HEK293 (cell line): Measurements from ENCODE around the gene ABTB2.
A peak's percentile ranks its signal among the peaks of the same experiment; 100 is the strongest.

Experiments
- CTCF ChIA-PET: fragments of 350-600 bp; formaldehyde crosslinking; extraction: SDS; loops from one replicate; lab custom pipeline; 2021; ENCODE audit warnings: antibody characterized with exemption; lab: Yijun Ruan, JAX
- POLR2A ChIA-PET: fragments of 300-600 bp; formaldehyde crosslinking; extraction: SDS; loops from one replicate; lab custom pipeline; 2020; ENCODE audit warnings: antibody characterized with exemption, inconsistent platforms; lab: Yijun Ruan, JAX
- H3K27ac ChIP-seq: fragments of 200-500 bp; sonication (Bioruptor generic); 2 replicates; pipeline ENCODE4 v1.5.1; 2014; ENCODE audit warnings: low read depth, low read length, control low read depth, inconsistent platforms; ENCODE audit errors: extremely low read depth
- H3K36me3 ChIP-seq, 2 experiments: fragments of 200-500 bp in 1 of 2; sonication (Bioruptor generic) in 1 of 2; 1 replicate in 1 of 2; 2 replicates in 1 of 2; pipeline ENCODE4 v1.5.1; 2014 to 2017; ENCODE audit warnings: inconsistent platforms in 2 of 2, low read length in 2 of 2; ENCODE audit not compliant: control insufficient read depth in 2 of 2, insufficient read depth in 1 of 2
- H3K4me1 ChIP-seq: fragments of 200-500 bp; sonication (Bioruptor generic); 2 replicates; pipeline ENCODE4 v1.5.1; 2014; ENCODE audit warnings: mild to moderate bottlenecking, low read length, inconsistent platforms; ENCODE audit not compliant: control insufficient read depth, insufficient read depth
- H3K4me3 ChIP-seq: 2 replicates; pipeline ENCODE4 v1.5.1; 2011; ENCODE audit warnings: low read depth, mild to moderate bottlenecking, control low read depth, low read length, moderate library complexity
- H3K9me3 ChIP-seq: fragments of 200-500 bp; sonication (Bioruptor generic); 2 replicates; pipeline ENCODE4 v1.5.1; 2014; ENCODE audit warnings: low read depth, low read length, inconsistent platforms; ENCODE audit not compliant: control insufficient read depth, insufficient read depth
- BCL11A ChIP-seq: fragments of 450-650 bp; formaldehyde crosslinking; IDR thresholded peaks from 2 replicates; pipeline ENCODE4 v1.5.1; 2016; ENCODE audit warnings: low read depth, missing biosample characterization, missing genetic modification characterization
- BCL11B ChIP-seq: fragments of 450-650 bp; formaldehyde crosslinking; IDR thresholded peaks from 2 replicates; pipeline ENCODE4 v1.5.1; 2016; ENCODE audit warnings: low read depth, missing biosample characterization, missing genetic modification characterization
- ZBTB17 ChIP-seq: fragments of 450-650 bp; formaldehyde crosslinking; IDR thresholded peaks from 2 replicates; pipeline ENCODE4 v1.5.1; 2016; ENCODE audit warnings: missing biosample characterization, missing genetic modification characterization
- ZBTB8A ChIP-seq: fragments of 450-650 bp; formaldehyde crosslinking; IDR thresholded peaks from 2 replicates; pipeline ENCODE4 v1.5.1; 2016; ENCODE audit warnings: missing biosample characterization, missing genetic modification characterization
- ZIC2 ChIP-seq: fragments of 450-650 bp; formaldehyde crosslinking; IDR thresholded peaks from 2 replicates; pipeline ENCODE4 v1.5.1; 2016; ENCODE audit warnings: missing biosample characterization, missing genetic modification characterization
- ZNF23 ChIP-seq: fragments of 450-650 bp; formaldehyde crosslinking; IDR thresholded peaks from 2 replicates; pipeline ENCODE4 v1.5.1; 2016; ENCODE audit warnings: missing biosample characterization, missing genetic modification characterization, borderline replicate concordance
- ZNF391 ChIP-seq: fragments of 450-650 bp; formaldehyde crosslinking; IDR thresholded peaks from 2 replicates; pipeline ENCODE4 v1.5.1; 2016; ENCODE audit warnings: low read depth, missing biosample characterization, missing genetic modification characterization, borderline replicate concordance
- ZNF600 ChIP-seq: fragments of 450-650 bp; formaldehyde crosslinking; IDR thresholded peaks from 2 replicates; pipeline ENCODE4 v1.5.1; 2016; ENCODE audit warnings: missing biosample characterization, missing genetic modification characterization
- ZNF621 ChIP-seq: fragments of 450-650 bp; formaldehyde crosslinking; IDR thresholded peaks from 2 replicates; pipeline ENCODE4 v1.5.1; 2017; ENCODE audit warnings: missing biosample characterization, missing genetic modification characterization
- ZNF624 ChIP-seq: fragments of 450-650 bp; formaldehyde crosslinking; IDR thresholded peaks from 2 replicates; pipeline ENCODE4 v1.5.1; 2017; ENCODE audit warnings: missing biosample characterization, missing genetic modification characterization
- ZNF629 ChIP-seq: fragments of 450-650 bp; formaldehyde crosslinking; IDR thresholded peaks from 2 replicates; pipeline ENCODE4 v1.5.1; 2017; ENCODE audit warnings: missing biosample characterization, missing genetic modification characterization
- ZNF776 ChIP-seq: fragments of 450-650 bp; formaldehyde crosslinking; IDR thresholded peaks from 2 replicates; pipeline ENCODE4 v1.5.0; 2017; ENCODE audit warnings: missing biosample characterization, missing genetic modification characterization, borderline replicate concordance
- ZSCAN18 ChIP-seq: fragments of 450-650 bp; formaldehyde crosslinking; IDR thresholded peaks from 2 replicates; pipeline ENCODE4 v1.5.1; 2016; ENCODE audit warnings: missing biosample characterization, missing genetic modification characterization
- TF ChIP-seq, protein P1 (sequence below): fragments of 450-650 bp; formaldehyde crosslinking; IDR thresholded peaks from 2 replicates; pipeline ENCODE4 v1.5.1; 2017; ENCODE audit warnings: missing biosample characterization, missing genetic modification characterization
- TF ChIP-seq, protein P2 (sequence below): fragments of 450-650 bp; formaldehyde crosslinking; IDR thresholded peaks from 2 replicates; pipeline ENCODE4 v1.5.1; 2016; ENCODE audit warnings: missing biosample characterization, missing genetic modification characterization
- TF ChIP-seq, protein P3 (sequence below): sonication (generic); formaldehyde crosslinking; IDR thresholded peaks from 2 replicates; pipeline ENCODE4 v1.8.1; 2022; ENCODE audit warnings: mild to moderate bottlenecking, moderate library complexity, missing genetic modification reagents
- TF ChIP-seq, protein P4 (sequence below): fragments of 450-650 bp; IDR thresholded peaks from 2 replicates; pipeline ENCODE4 v1.5.1; 2018; ENCODE audit warnings: missing biosample characterization, mild to moderate bottlenecking, missing genetic modification characterization
- TF ChIP-seq, protein P5 (sequence below): IDR thresholded peaks from 2 replicates; pipeline ENCODE4 v1.6.1; 2011; ENCODE audit warnings: mild to moderate bottlenecking, low read depth, low read length, borderline replicate concordance
- TF ChIP-seq, protein P6 (sequence below): fragments of 450-650 bp; formaldehyde crosslinking; IDR thresholded peaks from 2 replicates; pipeline ENCODE4 v1.5.1; 2016; ENCODE audit warnings: missing biosample characterization, missing genetic modification characterization

The ABTB2 gene

GRCh38 chr11:34216706-34217105, 141.1 kb downstream of the ABTB2 start (continued):
- TF ChIP-seq ZSCAN18 (tag by site-specific recombination) (no peak), ZNF600 (tag by site-specific recombination) (no peak), ZBTB8A (tag by site-specific recombination) (no peak), ZNF776 (no peak), ZNF624 (no peak)
- TF ChIP-seq, protein P1, sequence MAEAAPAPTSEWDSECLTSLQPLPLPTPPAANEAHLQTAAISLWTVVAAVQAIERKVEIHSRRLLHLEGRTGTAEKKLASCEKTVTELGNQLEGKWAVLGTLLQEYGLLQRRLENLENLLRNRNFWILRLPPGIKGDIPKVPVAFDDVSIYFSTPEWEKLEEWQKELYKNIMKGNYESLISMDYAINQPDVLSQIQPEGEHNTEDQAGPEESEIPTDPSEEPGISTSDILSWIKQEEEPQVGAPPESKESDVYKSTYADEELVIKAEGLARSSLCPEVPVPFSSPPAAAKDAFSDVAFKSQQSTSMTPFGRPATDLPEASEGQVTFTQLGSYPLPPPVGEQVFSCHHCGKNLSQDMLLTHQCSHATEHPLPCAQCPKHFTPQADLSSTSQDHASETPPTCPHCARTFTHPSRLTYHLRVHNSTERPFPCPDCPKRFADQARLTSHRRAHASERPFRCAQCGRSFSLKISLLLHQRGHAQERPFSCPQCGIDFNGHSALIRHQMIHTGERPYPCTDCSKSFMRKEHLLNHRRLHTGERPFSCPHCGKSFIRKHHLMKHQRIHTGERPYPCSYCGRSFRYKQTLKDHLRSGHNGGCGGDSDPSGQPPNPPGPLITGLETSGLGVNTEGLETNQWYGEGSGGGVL (tag by site-specific recombination), result no peak
- TF ChIP-seq, protein P2, sequence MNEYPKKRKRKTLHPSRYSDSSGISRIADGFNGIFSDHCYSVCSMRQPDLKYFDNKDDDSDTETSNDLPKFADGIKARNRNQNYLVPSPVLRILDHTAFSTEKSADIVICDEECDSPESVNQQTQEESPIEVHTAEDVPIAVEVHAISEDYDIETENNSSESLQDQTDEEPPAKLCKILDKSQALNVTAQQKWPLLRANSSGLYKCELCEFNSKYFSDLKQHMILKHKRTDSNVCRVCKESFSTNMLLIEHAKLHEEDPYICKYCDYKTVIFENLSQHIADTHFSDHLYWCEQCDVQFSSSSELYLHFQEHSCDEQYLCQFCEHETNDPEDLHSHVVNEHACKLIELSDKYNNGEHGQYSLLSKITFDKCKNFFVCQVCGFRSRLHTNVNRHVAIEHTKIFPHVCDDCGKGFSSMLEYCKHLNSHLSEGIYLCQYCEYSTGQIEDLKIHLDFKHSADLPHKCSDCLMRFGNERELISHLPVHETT (tag by site-specific recombination), result no peak

GRCh38 chr11:34215806-34216453, 141.9 kb downstream of the ABTB2 start:
- TF ChIP-seq BCL11A (no peak), ZNF23 (tag by site-specific recombination) (no peak), ZNF391 (tag by site-specific recombination) (no peak), BCL11B (tag by site-specific recombination) (no peak), ZBTB17 (tag by site-specific recombination) (no peak), ZIC2 (no peak)
- TF ChIP-seq, protein P3, sequence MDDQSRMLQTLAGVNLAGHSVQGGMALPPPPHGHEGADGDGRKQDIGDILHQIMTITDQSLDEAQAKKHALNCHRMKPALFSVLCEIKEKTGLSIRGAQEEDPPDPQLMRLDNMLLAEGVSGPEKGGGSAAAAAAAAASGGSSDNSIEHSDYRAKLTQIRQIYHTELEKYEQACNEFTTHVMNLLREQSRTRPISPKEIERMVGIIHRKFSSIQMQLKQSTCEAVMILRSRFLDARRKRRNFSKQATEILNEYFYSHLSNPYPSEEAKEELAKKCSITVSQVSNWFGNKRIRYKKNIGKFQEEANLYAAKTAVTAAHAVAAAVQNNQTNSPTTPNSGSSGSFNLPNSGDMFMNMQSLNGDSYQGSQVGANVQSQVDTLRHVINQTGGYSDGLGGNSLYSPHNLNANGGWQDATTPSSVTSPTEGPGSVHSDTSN (CRISPR knock-in tag), result no peak
- no peaks in the 10 kb centered on the region for H3K36me3 ChIP-seq
- H3K4me3 ChIP-seq, result no peak overlapping the region
- CTCF ChIA-PET, result interaction anchor here (1.2 kb wide), 1 partner anchor 10 kb away, joined by 5 read pairs; no protein-coding TSS in a partner anchor
- H3K4me1 ChIP-seq, result peaks cover 4% of the 10 kb centered on the region; the same call in 1 of the 2 replicates
- H3K27ac ChIP-seq, result no peak overlapping the region
- no peaks in the 10 kb centered on the region for H3K9me3 ChIP-seq
- POLR2A ChIA-PET, result no interaction called here

DNA sequence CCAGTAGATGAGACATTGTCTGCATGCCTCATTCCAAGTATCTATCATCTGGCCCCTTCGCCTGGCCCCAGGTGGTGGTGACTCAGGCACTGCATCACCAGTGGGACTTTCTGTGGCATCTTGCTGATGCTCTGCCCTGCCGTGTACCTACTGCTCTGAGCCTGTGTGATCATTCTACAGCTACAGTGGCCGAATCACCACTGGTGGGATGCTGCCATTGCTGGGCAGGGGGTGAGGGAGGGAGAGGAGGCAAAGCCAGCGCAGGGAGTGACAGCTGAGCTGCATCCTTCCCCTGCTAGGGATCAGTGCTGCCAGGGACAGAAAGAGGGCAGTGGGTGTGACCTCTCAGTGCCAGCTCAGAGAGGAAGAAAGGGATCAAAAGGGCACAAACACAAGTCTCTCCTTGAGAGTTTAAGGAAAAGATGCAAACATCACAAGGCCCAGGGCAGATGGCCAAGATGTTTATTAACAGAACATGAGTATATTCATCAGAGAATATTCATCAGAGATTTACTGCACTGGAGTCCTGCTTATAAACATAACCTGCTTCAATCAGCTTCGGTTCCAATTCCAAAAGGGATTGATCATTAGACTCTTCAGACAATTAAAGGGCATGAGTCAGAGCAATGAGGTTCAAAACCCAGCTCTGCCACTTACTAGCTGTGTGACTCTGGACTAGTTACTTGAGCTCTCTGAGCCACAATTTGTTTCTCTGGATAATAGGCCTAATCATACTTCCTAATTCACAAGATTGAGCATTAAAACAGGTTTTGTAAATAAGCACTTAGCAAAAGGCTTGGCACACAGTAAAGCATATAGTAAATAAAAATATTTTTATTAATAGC, 142.6 kb downstream of the ABTB2 start:
- POLR2A ChIA-PET, result no interaction called here
- Histone ChIP-seq H3K4me1 (peaks cover 4% of the 10 kb centered on the region; the same call in 1 of the 2 replicates), H3K4me3 (no peak overlapping the region), H3K27ac (no peak overlapping the region), H3K36me3 (no peaks in the 10 kb centered on the region), H3K9me3 (no peaks in the 10 kb centered on the region)
- CTCF ChIA-PET, result interaction anchor here (0.6 to 1.2 kb wide), 3 partner anchors 11 to 905 kb away, joined by 3 to 5 read pairs (median 5); no protein-coding TSS in a partner anchor
- no peak for TF ChIP-seq ZNF621 (tag by site-specific recombination)
- peak; percentile 60; the same call in 1 of the 2 replicates for TF ChIP-seq ZNF629 (tag by site-specific recombination)
- TF ChIP-seq, protein P4, sequence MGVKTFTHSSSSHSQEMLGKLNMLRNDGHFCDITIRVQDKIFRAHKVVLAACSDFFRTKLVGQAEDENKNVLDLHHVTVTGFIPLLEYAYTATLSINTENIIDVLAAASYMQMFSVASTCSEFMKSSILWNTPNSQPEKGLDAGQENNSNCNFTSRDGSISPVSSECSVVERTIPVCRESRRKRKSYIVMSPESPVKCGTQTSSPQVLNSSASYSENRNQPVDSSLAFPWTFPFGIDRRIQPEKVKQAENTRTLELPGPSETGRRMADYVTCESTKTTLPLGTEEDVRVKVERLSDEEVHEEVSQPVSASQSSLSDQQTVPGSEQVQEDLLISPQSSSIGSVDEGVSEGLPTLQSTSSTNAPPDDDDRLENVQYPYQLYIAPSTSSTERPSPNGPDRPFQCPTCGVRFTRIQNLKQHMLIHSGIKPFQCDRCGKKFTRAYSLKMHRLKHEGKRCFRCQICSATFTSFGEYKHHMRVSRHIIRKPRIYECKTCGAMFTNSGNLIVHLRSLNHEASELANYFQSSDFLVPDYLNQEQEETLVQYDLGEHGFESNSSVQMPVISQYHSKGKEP (tag by site-specific recombination), result no peak
- TF ChIP-seq, protein P5, sequence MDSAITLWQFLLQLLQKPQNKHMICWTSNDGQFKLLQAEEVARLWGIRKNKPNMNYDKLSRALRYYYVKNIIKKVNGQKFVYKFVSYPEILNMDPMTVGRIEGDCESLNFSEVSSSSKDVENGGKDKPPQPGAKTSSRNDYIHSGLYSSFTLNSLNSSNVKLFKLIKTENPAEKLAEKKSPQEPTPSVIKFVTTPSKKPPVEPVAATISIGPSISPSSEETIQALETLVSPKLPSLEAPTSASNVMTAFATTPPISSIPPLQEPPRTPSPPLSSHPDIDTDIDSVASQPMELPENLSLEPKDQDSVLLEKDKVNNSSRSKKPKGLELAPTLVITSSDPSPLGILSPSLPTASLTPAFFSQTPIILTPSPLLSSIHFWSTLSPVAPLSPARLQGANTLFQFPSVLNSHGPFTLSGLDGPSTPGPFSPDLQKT, result no peak
- TF ChIP-seq, protein P6, sequence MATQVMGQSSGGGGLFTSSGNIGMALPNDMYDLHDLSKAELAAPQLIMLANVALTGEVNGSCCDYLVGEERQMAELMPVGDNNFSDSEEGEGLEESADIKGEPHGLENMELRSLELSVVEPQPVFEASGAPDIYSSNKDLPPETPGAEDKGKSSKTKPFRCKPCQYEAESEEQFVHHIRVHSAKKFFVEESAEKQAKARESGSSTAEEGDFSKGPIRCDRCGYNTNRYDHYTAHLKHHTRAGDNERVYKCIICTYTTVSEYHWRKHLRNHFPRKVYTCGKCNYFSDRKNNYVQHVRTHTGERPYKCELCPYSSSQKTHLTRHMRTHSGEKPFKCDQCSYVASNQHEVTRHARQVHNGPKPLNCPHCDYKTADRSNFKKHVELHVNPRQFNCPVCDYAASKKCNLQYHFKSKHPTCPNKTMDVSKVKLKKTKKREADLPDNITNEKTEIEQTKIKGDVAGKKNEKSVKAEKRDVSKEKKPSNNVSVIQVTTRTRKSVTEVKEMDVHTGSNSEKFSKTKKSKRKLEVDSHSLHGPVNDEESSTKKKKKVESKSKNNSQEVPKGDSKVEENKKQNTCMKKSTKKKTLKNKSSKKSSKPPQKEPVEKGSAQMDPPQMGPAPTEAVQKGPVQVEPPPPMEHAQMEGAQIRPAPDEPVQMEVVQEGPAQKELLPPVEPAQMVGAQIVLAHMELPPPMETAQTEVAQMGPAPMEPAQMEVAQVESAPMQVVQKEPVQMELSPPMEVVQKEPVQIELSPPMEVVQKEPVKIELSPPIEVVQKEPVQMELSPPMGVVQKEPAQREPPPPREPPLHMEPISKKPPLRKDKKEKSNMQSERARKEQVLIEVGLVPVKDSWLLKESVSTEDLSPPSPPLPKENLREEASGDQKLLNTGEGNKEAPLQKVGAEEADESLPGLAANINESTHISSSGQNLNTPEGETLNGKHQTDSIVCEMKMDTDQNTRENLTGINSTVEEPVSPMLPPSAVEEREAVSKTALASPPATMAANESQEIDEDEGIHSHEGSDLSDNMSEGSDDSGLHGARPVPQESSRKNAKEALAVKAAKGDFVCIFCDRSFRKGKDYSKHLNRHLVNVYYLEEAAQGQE, result no peak
